SU-DHL-6 (cell line): ENCODE data around the gene CERS1.

Source experiments
- H2AFZ ChIP-seq: fragments of 200-600 bp; sonication (generic); 2 replicates; pipeline ENCODE4 v1.6.1; 2014; ENCODE audit warnings: low read depth, mild to moderate bottlenecking, moderate library complexity, mixed read lengths, antibody characterized with exemption, low read length; ENCODE audit not compliant: severe bottlenecking
- H3F3A ChIP-seq: fragments of 200-600 bp; shearing (Covaris generic); 2 replicates; pipeline ENCODE4 v1.6.0; 2016; ENCODE audit warnings: antibody characterized with exemption, mild to moderate bottlenecking; ENCODE audit not compliant: insufficient read depth
- H3K27ac ChIP-seq: fragments of 200-600 bp; sonication (generic); 2 replicates; pipeline ENCODE4 v1.5.1; 2016; ENCODE audit warnings: low read depth, mild to moderate bottlenecking, low read length, moderate library complexity, mixed read lengths
- H3K27me3 ChIP-seq: fragments of 200-600 bp; sonication (generic), shearing (Covaris generic); 2 replicates; pipeline ENCODE4 v1.6.0; 2014; ENCODE audit warnings: mild to moderate bottlenecking, low read length
- H3K36me3 ChIP-seq: fragments of 200-600 bp; sonication (generic); 2 replicates; pipeline ENCODE4 v1.6.1; 2014; ENCODE audit warnings: mild to moderate bottlenecking, low read length, mixed read lengths
- H3K4me2 ChIP-seq: fragments of 300-600, 200-600 bp; shearing (Covaris generic), sonication (generic); 2 replicates; pipeline ENCODE4 v1.6.0; 2014; ENCODE audit warnings: low read length, low read depth, mild to moderate bottlenecking; ENCODE audit not compliant: poor library complexity, severe bottlenecking
- H3K4me3 ChIP-seq: fragments of 200-600 bp; sonication (generic); 2 replicates; pipeline ENCODE4 v1.5.1; 2014; ENCODE audit warnings: antibody characterized with exemption, low read length, mild to moderate bottlenecking, mixed read lengths; ENCODE audit not compliant: insufficient read depth, poor library complexity, severe bottlenecking
- H3K79me2 ChIP-seq: fragments of 200-600 bp; sonication (generic); 2 replicates; pipeline ENCODE4 v1.6.1; 2014; ENCODE audit warnings: mild to moderate bottlenecking, low read length, moderate library complexity; ENCODE audit not compliant: insufficient read depth
- H3K9ac ChIP-seq: fragments of 200-600 bp; sonication (generic); 2 replicates; pipeline ENCODE4 v1.7.0; 2014; ENCODE audit warnings: mild to moderate bottlenecking, low read length
- H3K9me2 ChIP-seq: fragments of 200-600 bp; sonication (generic); replicated peaks from 2 replicates; pipeline ENCODE4 v1.6.1; 2014; ENCODE audit warnings: low read length; ENCODE audit not compliant: insufficient read depth
- H3K9me3 ChIP-seq: fragments of 200-600 bp; sonication (generic); 2 replicates; pipeline ENCODE4 v1.6.1; 2014; ENCODE audit warnings: low read length, mixed read lengths; ENCODE audit not compliant: insufficient read depth
- H4K20me1 ChIP-seq: fragments of 200-600 bp; sonication (generic); 2 replicates; pipeline ENCODE4 v1.6.1; 2014; ENCODE audit warnings: low read depth, mild to moderate bottlenecking, antibody characterized with exemption, low read length, moderate library complexity, mixed read lengths
- CTCF ChIP-seq: fragments of 200-600 bp; sonication (generic); IDR thresholded peaks from one replicate; pipeline ENCODE4 v1.5.1; 2017; ENCODE audit warnings: antibody characterized with exemption, mild to moderate bottlenecking, low read length, moderate library complexity; ENCODE audit not compliant: insufficient read depth, poor library complexity, severe bottlenecking
- EZH2phosphoT487 ChIP-seq: fragments of 200-600 bp; sonication (generic), shearing (Covaris generic); conservative IDR thresholded peaks from 2 replicates; pipeline ENCODE4 v1.6.1; 2018; ENCODE audit warnings: mild to moderate bottlenecking, antibody characterized with exemption, low read length, moderate library complexity, mixed read lengths

Gene CERS1

DNA sequence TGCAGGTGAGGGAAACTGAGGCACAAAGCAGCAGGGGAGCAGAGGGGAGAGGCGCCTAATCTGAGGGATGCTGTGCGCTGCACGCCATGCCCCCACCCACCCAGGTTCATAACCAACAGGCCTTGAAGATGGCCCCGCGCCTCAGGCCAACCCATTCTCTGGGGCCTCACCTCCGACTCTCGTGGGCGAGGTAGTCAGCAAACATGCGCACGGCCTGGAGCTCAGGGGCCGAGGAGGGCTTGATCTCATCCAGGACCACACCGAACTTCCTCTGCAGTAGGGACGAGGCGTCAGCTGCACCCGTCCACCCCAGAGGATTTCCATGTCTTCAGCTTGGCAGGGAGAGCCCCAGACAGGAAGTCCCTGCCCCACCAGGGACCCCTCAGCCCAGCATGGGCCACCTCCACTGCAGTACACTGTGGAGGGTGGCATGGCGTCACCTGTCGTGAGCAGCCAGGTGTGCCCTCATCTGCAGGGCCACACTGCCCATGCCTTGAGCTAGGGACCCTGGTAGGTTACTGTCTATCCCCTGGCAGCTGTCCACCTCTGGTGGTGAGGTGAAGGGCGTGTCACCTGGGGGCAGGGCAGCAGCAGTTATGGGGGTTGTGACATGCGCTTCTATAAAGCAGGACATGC lies 15.0 kb upstream of the CERS1 start:
- H3K27ac ChIP-seq: no peak overlapping the region
- TF ChIP-seq EZH2phosphoT487 (no peak), CTCF (no peak)
- H4K20me1 ChIP-seq: 0 out of 2 replicates have a peak, but pooled peaks cover 5% of the 10 kb centered on the region

GRCh38 chr19:18910010-18910409 lies 14.1 kb upstream of the CERS1 start:
- no peak overlapping the region for H3K4me3 ChIP-seq
- no peak overlapping the region for H3K27ac ChIP-seq
- H2AFZ ChIP-seq: no peak overlapping the region
- H3K79me2 ChIP-seq: peaks cover 14% of the 10 kb centered on the region
- H3K9ac ChIP-seq: no peak overlapping the region
- H3K27me3 ChIP-seq: no peaks in the 10 kb centered on the region
- H3K4me2 ChIP-seq: no peak overlapping the region
- no peaks in the 10 kb centered on the region for H3F3A ChIP-seq
- no peaks in the 10 kb centered on the region for H3K36me3 ChIP-seq
- no peak for TF ChIP-seq CTCF
- TF ChIP-seq EZH2phosphoT487: no peak
- 0 out of 2 replicates have a peak, but pooled peaks cover 5% of the 10 kb centered on the region for H4K20me1 ChIP-seq
- no peaks in the 10 kb centered on the region for H3K9me3 ChIP-seq
- no peaks in the 10 kb centered on the region for H3K9me2 ChIP-seq

More for the DNA sequence above, 15.0 kb upstream of the CERS1 start:
- Histone ChIP-seq H3K9me2 (no peaks in the 10 kb centered on the region), H3K9me3 (no peaks in the 10 kb centered on the region), H3K27me3 (no peaks in the 10 kb centered on the region), H3K4me3 (no peak overlapping the region), H3K9ac (no peak overlapping the region), H3F3A (no peaks in the 10 kb centered on the region), H3K79me2 (peaks cover 23% of the 10 kb centered on the region), H3K4me2 (no peak overlapping the region), H3K36me3 (no peaks in the 10 kb centered on the region), H2AFZ (no peak overlapping the region)

- peaks cover 5% of the 10 kb centered on the region for H3K79me2 ChIP-seq
- no peaks in the 10 kb centered on the region for H3K9me2 ChIP-seq
- no peaks in the 10 kb centered on the region for H3K36me3 ChIP-seq
- TF ChIP-seq CTCF: no peak
- no peak overlapping the region for H3K27ac ChIP-seq
- no peak overlapping the region for H3K9ac ChIP-seq
- H3F3A ChIP-seq: no peaks in the 10 kb centered on the region
- H3K27me3 ChIP-seq: no peaks in the 10 kb centered on the region
- H3K4me2 ChIP-seq: no peak overlapping the region
- no peaks in the 10 kb centered on the region for H3K9me3 ChIP-seq
- H2AFZ ChIP-seq: no peak overlapping the region
- 0 out of 2 replicates have a peak, but pooled peaks cover 5% of the 10 kb centered on the region for H4K20me1 ChIP-seq
- no peak overlapping the region for H3K4me3 ChIP-seq
Measured at GRCh38 chr19:18908917-18909619, 13.1 kb upstream of the CERS1 start.
